ENCODE data around the gene LRRC72.
"Not testable (repeated sequence)": the region's sequence is repeated elsewhere in the genome, so short reads cannot be mapped to it uniquely, and the experiment has no call there.

Gene LRRC72

GRCh38 chr7:16579216-16579615 lies 52.6 kb downstream of the LRRC72 start:
- DNase-seq (ENCODE audit: low read depth in 2 of 2), result no peak

- DNase-seq (ENCODE audit: low read depth in 2 of 2), result no peak
Observed at GRCh38 chr7:16581286-16581685, 54.7 kb downstream of the LRRC72 start.

- no peak for DNase-seq (ENCODE audit: low read depth in 2 of 2)
Observed at GRCh38 chr7:16583834-16584233, 57.2 kb downstream of the LRRC72 start.

- DNase-seq (ENCODE audit: low read depth in 2 of 2), result no peak
Observed at GRCh38 chr7:16585540-16585939, 58.9 kb downstream of the LRRC72 start.

GRCh38 chr7:16586081-16586874 lies 59.7 kb downstream of the LRRC72 start:
- no peak for DNase-seq (ENCODE audit: low read depth in 2 of 2)

GRCh38 chr7:16587129-16587528 lies 60.5 kb downstream of the LRRC72 start:
- no peak for DNase-seq (ENCODE audit: low read depth in 2 of 2)

GRCh38 chr7:16587790-16588189 lies 61.2 kb downstream of the LRRC72 start:
- DNase-seq (ENCODE audit: low read depth in 2 of 2), result no peak

- no peak for DNase-seq (ENCODE audit: low read depth in 2 of 2)
Observed at GRCh38 chr7:16589881-16590280, 63.3 kb downstream of the LRRC72 start.

- no peak for DNase-seq (ENCODE audit: low read depth in 2 of 2)
Observed at GRCh38 chr7:16590424-16590823, 63.8 kb downstream of the LRRC72 start.

- no peak for DNase-seq (ENCODE audit: low read depth in 2 of 2)
Observed at GRCh38 chr7:16592395-16592794, 65.8 kb downstream of the LRRC72 start.

GRCh38 chr7:16594061-16594460 lies 67.4 kb downstream of the LRRC72 start:
- DNase-seq (ENCODE audit: low read depth in 2 of 2), result no peak

- no peak for DNase-seq (ENCODE audit: low read depth in 2 of 2)
Observed at GRCh38 chr7:16594676-16595075, 68.1 kb downstream of the LRRC72 start.

- DNase-seq (ENCODE audit: low read depth in 2 of 2), result not testable (repeated sequence)
Observed at GRCh38 chr7:16595596-16595995, 69.0 kb downstream of the LRRC72 start.

GRCh38 chr7:16598015-16598414 lies 71.4 kb downstream of the LRRC72 start:
- DNase-seq (ENCODE audit: low read depth in 2 of 2), result no peak

- no peak for DNase-seq (ENCODE audit: low read depth in 2 of 2)
Observed at GRCh38 chr7:16599860-16600259, 73.2 kb downstream of the LRRC72 start.

- DNase-seq (ENCODE audit: low read depth in 2 of 2), result no peak
Observed at GRCh38 chr7:16603633-16604032, 77.0 kb downstream of the LRRC72 start.

- DNase-seq (ENCODE audit: low read depth in 2 of 2), result no peak
Observed at GRCh38 chr7:16604054-16604453, 77.4 kb downstream of the LRRC72 start.

GRCh38 chr7:16606704-16607103 lies 80.1 kb downstream of the LRRC72 start:
- no peak for DNase-seq (ENCODE audit: low read depth in 2 of 2)

GRCh38 chr7:16609842-16610450 lies 83.3 kb downstream of the LRRC72 start:
- DNase-seq (ENCODE audit: low read depth in 2 of 2), result no peak

- DNase-seq (ENCODE audit: low read depth in 2 of 2), result no peak
Observed at GRCh38 chr7:16611711-16612110, 85.1 kb downstream of the LRRC72 start.

GRCh38 chr7:16615228-16615627 lies 88.6 kb downstream of the LRRC72 start:
- DNase-seq (ENCODE audit: low read depth in 2 of 2), result no peak

GRCh38 chr7:16616122-16616521 lies 89.5 kb downstream of the LRRC72 start:
- DNase-seq (ENCODE audit: low read depth in 2 of 2), result no peak

GRCh38 chr7:16616542-16616941 lies 89.9 kb downstream of the LRRC72 start:
- DNase-seq (ENCODE audit: low read depth in 2 of 2), result no peak

Data from stimulated activated CD8-positive, alpha-beta memory T cell treated with anti-CD3 and anti-CD28 coated beads, Interleukin-15, amount 100 ng/mL, for 4 hours (primary cell).